ENCODE results near the gene PPP1R1C. TPM values are rescaled to one million over a fixed set of nuclear protein-coding genes. Genes with fewer than 3 reads are reported as not detected.

PPP1R1C gene
- total RNA-seq, 1 experiment from 2014 or later: 2.0 TPM

- no TSS peak for BruUV-seq (replicated peaks)
- TF ChIP-seq, protein P1, sequence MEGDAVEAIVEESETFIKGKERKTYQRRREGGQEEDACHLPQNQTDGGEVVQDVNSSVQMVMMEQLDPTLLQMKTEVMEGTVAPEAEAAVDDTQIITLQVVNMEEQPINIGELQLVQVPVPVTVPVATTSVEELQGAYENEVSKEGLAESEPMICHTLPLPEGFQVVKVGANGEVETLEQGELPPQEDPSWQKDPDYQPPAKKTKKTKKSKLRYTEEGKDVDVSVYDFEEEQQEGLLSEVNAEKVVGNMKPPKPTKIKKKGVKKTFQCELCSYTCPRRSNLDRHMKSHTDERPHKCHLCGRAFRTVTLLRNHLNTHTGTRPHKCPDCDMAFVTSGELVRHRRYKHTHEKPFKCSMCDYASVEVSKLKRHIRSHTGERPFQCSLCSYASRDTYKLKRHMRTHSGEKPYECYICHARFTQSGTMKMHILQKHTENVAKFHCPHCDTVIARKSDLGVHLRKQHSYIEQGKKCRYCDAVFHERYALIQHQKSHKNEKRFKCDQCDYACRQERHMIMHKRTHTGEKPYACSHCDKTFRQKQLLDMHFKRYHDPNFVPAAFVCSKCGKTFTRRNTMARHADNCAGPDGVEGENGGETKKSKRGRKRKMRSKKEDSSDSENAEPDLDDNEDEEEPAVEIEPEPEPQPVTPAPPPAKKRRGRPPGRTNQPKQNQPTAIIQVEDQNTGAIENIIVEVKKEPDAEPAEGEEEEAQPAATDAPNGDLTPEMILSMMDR (IDR thresholded peaks at IDR 0.05; ENCODE audit: unreplicated experiment): no peak
- Mint-ChIP-seq H3K27ac (ENCODE audit: unreplicated experiment) (no peak overlapping the region), H3K9me3 (ENCODE audit: low read depth, unreplicated experiment) (no peaks in the 10 kb centered on the region), H3K4me3 (ENCODE audit: low read depth, unreplicated experiment) (no peak overlapping the region), H3K4me1 (ENCODE audit: low read depth, unreplicated experiment) (no peaks in the 10 kb centered on the region), H3K27me3 (ENCODE audit: unreplicated experiment) (no peaks in the 10 kb centered on the region), H3K36me3 (ENCODE audit: insufficient read depth, unreplicated experiment) (no peaks in the 10 kb centered on the region)
- DNase-seq: no peak
- CTCF ChIA-PET: no interaction called here
- intact Hi-C loops (cut with micrococcal nuclease; ENCODE audit: unreplicated experiment): no loop called here
Observed at GRCh38 chr2:182058056-182058455, 72.4 kb downstream of the PPP1R1C start.

- intact Hi-C loops (cut with micrococcal nuclease; ENCODE audit: unreplicated experiment): no loop called here
- H3K36me3 Mint-ChIP-seq (ENCODE audit: insufficient read depth, unreplicated experiment): no peaks in the 10 kb centered on the region
Observed at GRCh38 chr2:182061739-182062138, 76.1 kb downstream of the PPP1R1C start.

DNA sequence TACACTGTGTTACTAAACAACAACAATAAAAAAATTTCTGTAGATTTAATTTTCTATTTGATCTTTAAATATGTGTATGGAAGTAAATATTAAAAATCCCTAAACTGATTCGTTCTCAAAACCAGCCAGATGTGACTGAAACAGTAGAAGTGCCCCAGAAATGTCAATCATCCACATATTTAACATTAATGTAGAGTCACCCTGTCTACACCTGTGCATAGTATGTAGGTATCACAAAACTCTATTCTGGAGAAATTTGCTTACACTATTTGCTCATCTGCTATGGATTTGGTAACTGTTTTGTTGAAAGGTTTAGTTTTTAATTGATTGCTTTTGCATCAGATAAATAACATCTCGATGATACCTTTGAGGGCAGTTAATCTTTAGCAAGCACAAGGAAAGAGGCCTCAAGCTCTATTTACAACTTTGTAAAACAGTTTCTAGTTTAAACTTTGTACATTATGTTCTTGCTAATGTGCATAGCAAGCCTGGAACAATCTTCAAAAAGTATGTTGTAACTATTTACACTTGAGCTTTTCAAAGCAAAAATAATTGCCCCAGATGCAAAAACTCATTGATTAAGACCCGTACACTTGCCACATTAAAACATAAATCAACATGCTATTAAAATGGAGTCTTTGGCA lies 76.8 kb downstream of the PPP1R1C start:
- no peak overlapping the region for H3K27ac Mint-ChIP-seq (ENCODE audit: unreplicated experiment)
- TF ChIP-seq, protein P1 (IDR thresholded peaks at IDR 0.05; ENCODE audit: unreplicated experiment): no peak
- H3K4me1 Mint-ChIP-seq (ENCODE audit: low read depth, unreplicated experiment): peaks cover 8% of the 10 kb centered on the region
- no peak for DNase-seq
- H3K27me3 Mint-ChIP-seq (ENCODE audit: unreplicated experiment): no peaks in the 10 kb centered on the region
- no peaks in the 10 kb centered on the region for H3K36me3 Mint-ChIP-seq (ENCODE audit: insufficient read depth, unreplicated experiment)
- H3K4me3 Mint-ChIP-seq (ENCODE audit: low read depth, unreplicated experiment): no peak overlapping the region
- intact Hi-C loops (cut with micrococcal nuclease; ENCODE audit: unreplicated experiment): no loop called here
- no peaks in the 10 kb centered on the region for H3K9me3 Mint-ChIP-seq (ENCODE audit: low read depth, unreplicated experiment)
- CTCF ChIA-PET: no interaction called here
- BruUV-seq (replicated peaks): no TSS peak

More at GRCh38 chr2:182061739-182062138, 76.1 kb downstream of the PPP1R1C start:
- no peak for DNase-seq
- TF ChIP-seq, protein P1 (IDR thresholded peaks at IDR 0.05; ENCODE audit: unreplicated experiment): no peak
- no peaks in the 10 kb centered on the region for H3K27me3 Mint-ChIP-seq (ENCODE audit: unreplicated experiment)
- no peak overlapping the region for H3K4me3 Mint-ChIP-seq (ENCODE audit: low read depth, unreplicated experiment)
- CTCF ChIA-PET: no interaction called here
- BruUV-seq (replicated peaks): no TSS peak
- H3K9me3 Mint-ChIP-seq (ENCODE audit: low read depth, unreplicated experiment): no peaks in the 10 kb centered on the region
- H3K4me1 Mint-ChIP-seq (ENCODE audit: low read depth, unreplicated experiment): peaks cover 5% of the 10 kb centered on the region
- H3K27ac Mint-ChIP-seq (ENCODE audit: unreplicated experiment): no peak overlapping the region

- Mint-ChIP-seq H3K27ac (ENCODE audit: unreplicated experiment) (no peak overlapping the region), H3K9me3 (ENCODE audit: low read depth, unreplicated experiment) (no peaks in the 10 kb centered on the region)
- TF ChIP-seq, protein P1 (IDR thresholded peaks at IDR 0.05; ENCODE audit: unreplicated experiment): no peak
Observed at GRCh38 chr2:182064019-182064778, 78.5 kb downstream of the PPP1R1C start.

More at GRCh38 chr2:182064019-182064778, 78.5 kb downstream of the PPP1R1C start:
- Mint-ChIP-seq H3K36me3 (ENCODE audit: insufficient read depth, unreplicated experiment) (no peaks in the 10 kb centered on the region), H3K4me3 (ENCODE audit: low read depth, unreplicated experiment) (no peak overlapping the region), H3K4me1 (ENCODE audit: low read depth, unreplicated experiment) (peaks cover 15% of the 10 kb centered on the region), H3K27me3 (ENCODE audit: unreplicated experiment) (no peaks in the 10 kb centered on the region)
- intact Hi-C loops (cut with micrococcal nuclease; ENCODE audit: unreplicated experiment): no loop called here
- CTCF ChIA-PET: no interaction called here
- no peak for DNase-seq
- BruUV-seq (replicated peaks): no TSS peak
